Body of pancreas (tissue), 4 donors: ENCODE data around the gene CDKN2B-AS1.

Source experiments
- CTCF ChIP-seq, 7 experiments: fragments of 450-650 bp in 4 of 7; fragments of 200-600 bp in 3 of 7; sonication (generic) in 3 of 7; IDR thresholded peaks; one replicate each; pipeline ENCODE4 v1.5.1; 2016 to 2019; ENCODE audit warnings: antibody characterized with exemption in 7 of 7
- POLR2A ChIP-seq, 3 donors: fragments of 450-650 bp; IDR thresholded peaks; one replicate each; pipeline ENCODE4 v1.6.1; 2016; ENCODE audit warnings: antibody characterized with exemption in 3 of 3, mild to moderate bottlenecking in 2 of 3

GRCh38 chr9:22029231-22029630, 34.6 kb downstream of the CDKN2B-AS1 start:
- TF ChIP-seq POLR2A (IDR thresholded peaks at IDR 0.05) (no peak), CTCF (IDR thresholded peaks at IDR 0.05) (no peak)
